IPS-NIHi11 (cell line): ENCODE results near the gene SNX25.
"Not testable (repeated sequence)": the region's sequence is repeated elsewhere in the genome, so short reads cannot be mapped to it uniquely, and the experiment has no call there.

Experiments used
- DNase-seq: peaks from one replicate; pipeline ENCODE4 v3.0.0; 2012; ENCODE audit warnings: mixed read lengths, low spot score

The SNX25 gene

GRCh38 chr4:185205073-185205472 lies 4.3 kb upstream of the SNX25 start:
- DNase-seq = not testable (repeated sequence)

- DNase-seq = no peak
These were observed 3.6 kb upstream of the SNX25 start for GRCh38 chr4:185205697-185206342.

GRCh38 chr4:185207466-185207865 lies 1.9 kb upstream of the SNX25 start:
- DNase-seq = no peak

- DNase-seq = not testable (repeated sequence)
These were observed 379 bp downstream of the SNX25 start for GRCh38 chr4:185209852-185210101.

GRCh38 chr4:185210102-185210981 lies 944 bp downstream of the SNX25 start:
- DNase-seq = peak; percentile 62

GRCh38 chr4:185211035-185211434 lies 1.6 kb downstream of the SNX25 start:
- no peak for DNase-seq

- no peak for DNase-seq
These were observed 2.2 kb downstream of the SNX25 start for GRCh38 chr4:185211641-185212040.

GRCh38 chr4:185212581-185212980 lies 3.2 kb downstream of the SNX25 start:
- no peak for DNase-seq

- no peak for DNase-seq
These were observed 4.5 kb downstream of the SNX25 start for GRCh38 chr4:185213877-185214276.

- DNase-seq = no peak
These were observed 5.9 kb downstream of the SNX25 start for GRCh38 chr4:185215261-185215660.

GRCh38 chr4:185217408-185217975 lies 8.1 kb downstream of the SNX25 start:
- DNase-seq = no peak

- no peak for DNase-seq
These were observed 8.9 kb downstream of the SNX25 start for GRCh38 chr4:185218312-185218711.

GRCh38 chr4:185219551-185220344 lies 10.3 kb downstream of the SNX25 start:
- no peak for DNase-seq

GRCh38 chr4:185221491-185221890 lies 12.1 kb downstream of the SNX25 start:
- DNase-seq = no peak

- no peak for DNase-seq
These were observed 12.5 kb downstream of the SNX25 start for GRCh38 chr4:185221912-185222311.

- DNase-seq = no peak
These were observed 13.2 kb downstream of the SNX25 start for GRCh38 chr4:185222598-185222997.

- no peak for DNase-seq
These were observed 15.2 kb downstream of the SNX25 start for GRCh38 chr4:185224597-185224996.

GRCh38 chr4:185225940-185226339 lies 16.5 kb downstream of the SNX25 start:
- DNase-seq = no peak

- DNase-seq = no peak
These were observed 17.7 kb downstream of the SNX25 start for GRCh38 chr4:185227131-185227551.

GRCh38 chr4:185227713-185228278 lies 18.4 kb downstream of the SNX25 start:
- DNase-seq = no peak

- no peak for DNase-seq
These were observed 19.8 kb downstream of the SNX25 start for GRCh38 chr4:185229021-185229818.
